PC-3 (cell line): ENCODE results near the gene FITM2. TPM values are rescaled to one million over a fixed set of nuclear protein-coding genes. Genes with fewer than 3 reads are reported as not detected.

Experiments used
- ATAC-seq: fragments of 200-7000 bp; cut with Tn5 transposase; 2 replicates; pipeline ENCODE4 v1.9.1; 2020; ENCODE audit warnings: mild to moderate bottlenecking, moderate library complexity
- BruUV-seq: library from RNA; stranded (reverse); fragments of 400-500 nt; replicated peaks from 2 replicates; lab custom pipeline; 2021; lab: Mats Ljungman, UMichigan
- CTCF ChIA-PET: fragments of 300-600 bp; sonication (Branson Sonifier 250); formaldehyde crosslinking; loops from one replicate; lab custom pipeline; 2022; ENCODE audit warnings: antibody characterized with exemption; lab: Charles Lee
- POLR2A ChIA-PET: fragments of 300-600 bp; sonication (Branson Sonifier 250); formaldehyde crosslinking; loops from one replicate; lab custom pipeline; 2022; ENCODE audit warnings: antibody characterized with exemption; ENCODE audit not compliant: unreplicated experiment; lab: Charles Lee
- DNase-seq: peaks from one replicate; pipeline ENCODE4 v3.0.0-alpha.2; 2015
- H2AFZ ChIP-seq: fragments of 300-600 bp; sonication (generic); 2 replicates; pipeline ENCODE4 v1.6.0; 2016; ENCODE audit warnings: antibody characterized with exemption, low read length
- H3F3A ChIP-seq: fragments of 300-600 bp; sonication (generic); one replicate; pipeline ENCODE4 v1.6.0; 2017; ENCODE audit warnings: antibody characterized with exemption, low read length, control low read depth, mild to moderate bottlenecking; ENCODE audit not compliant: unreplicated experiment
- H3K27ac ChIP-seq: fragments of 300-600 bp; sonication (generic); 2 replicates; pipeline ENCODE4 v1.5.1; 2016; ENCODE audit warnings: mild to moderate bottlenecking, low read length
- H3K27me3 ChIP-seq: fragments of 300-600 bp; sonication (generic); 2 replicates; pipeline ENCODE4 v1.6.1; 2016; ENCODE audit warnings: low read length, mixed read lengths
- H3K36me3 ChIP-seq: fragments of 300-600 bp; sonication (generic); 2 replicates; pipeline ENCODE4 v1.6.1; 2016; ENCODE audit warnings: low read depth, mixed run types, low read length, mixed read lengths
- H3K4me1 ChIP-seq: fragments of 300-600 bp; sonication (generic); 2 replicates; pipeline ENCODE4 v1.5.1; 2016; ENCODE audit warnings: low read length; ENCODE audit not compliant: insufficient read depth
- H3K4me2 ChIP-seq: fragments of 300-600 bp; sonication (generic); 2 replicates; pipeline ENCODE4 v1.6.0; 2016; ENCODE audit warnings: low read length
- H3K4me3 ChIP-seq: fragments of 300-600 bp; sonication (generic); 2 replicates; pipeline ENCODE4 v1.5.1; 2016; ENCODE audit warnings: mild to moderate bottlenecking, low read length, mixed read lengths
- H3K79me2 ChIP-seq: fragments of 300-600 bp; sonication (generic); 2 replicates; pipeline ENCODE4 v1.6.1; 2017; ENCODE audit warnings: low read length, mixed read lengths
- H3K9ac ChIP-seq: fragments of 300-600 bp; sonication (generic); 2 replicates; pipeline ENCODE4 v1.6.0; 2016; ENCODE audit warnings: mild to moderate bottlenecking, low read length
- H3K9me2 ChIP-seq: fragments of 300-600 bp; sonication (generic); replicated peaks from 2 replicates; pipeline ENCODE4 v1.6.1; 2016; ENCODE audit warnings: mixed run types, low read length, mixed read lengths
- H3K9me3 ChIP-seq: fragments of 300-600 bp; sonication (generic); 2 replicates; pipeline ENCODE4 v1.6.1; 2016; ENCODE audit warnings: low read length, mixed read lengths
- H4K20me1 ChIP-seq: fragments of 300-600 bp; sonication (generic); 2 replicates; pipeline ENCODE4 v1.6.1; 2016; ENCODE audit warnings: low read length, mixed read lengths
- EZH2 ChIP-seq: fragments of 300-600 bp; sonication (generic); IDR thresholded peaks from one replicate; pipeline ENCODE4 v1.6.1; 2017; ENCODE audit warnings: antibody characterized with exemption, mild to moderate bottlenecking, low read length; ENCODE audit not compliant: unreplicated experiment
- EZH2phosphoT487 ChIP-seq: fragments of 300-600 bp; sonication (generic); IDR thresholded peaks from 2 replicates; pipeline ENCODE4 v1.6.1; 2018; ENCODE audit warnings: mild to moderate bottlenecking, antibody characterized with exemption, low read length, borderline replicate concordance
- intact Hi-C: fragments of 100-400 bp; cut with micrococcal nuclease; formaldehyde crosslinking; loops from 2 replicates; pipeline ENCODE4 v1.9.0; 2023
- total RNA-seq: library from RNA; depleted of rRNA; stranded (reverse); fragments of >200 nt; gene quantifications from 2 replicates; pipeline ENCODE4 v1.2.3, GENCODE V29; 2014
- TF ChIP-seq, protein P1 (sequence below): fragments of 300-600 bp; sonication (generic); conservative IDR thresholded peaks from 2 replicates; pipeline ENCODE4 v1.5.1; 2017; ENCODE audit warnings: antibody characterized with exemption, low read depth, mild to moderate bottlenecking, low read length

Gene FITM2
- total RNA-seq, 1 experiment from 2014 or later: 8.8 TPM

DNA sequence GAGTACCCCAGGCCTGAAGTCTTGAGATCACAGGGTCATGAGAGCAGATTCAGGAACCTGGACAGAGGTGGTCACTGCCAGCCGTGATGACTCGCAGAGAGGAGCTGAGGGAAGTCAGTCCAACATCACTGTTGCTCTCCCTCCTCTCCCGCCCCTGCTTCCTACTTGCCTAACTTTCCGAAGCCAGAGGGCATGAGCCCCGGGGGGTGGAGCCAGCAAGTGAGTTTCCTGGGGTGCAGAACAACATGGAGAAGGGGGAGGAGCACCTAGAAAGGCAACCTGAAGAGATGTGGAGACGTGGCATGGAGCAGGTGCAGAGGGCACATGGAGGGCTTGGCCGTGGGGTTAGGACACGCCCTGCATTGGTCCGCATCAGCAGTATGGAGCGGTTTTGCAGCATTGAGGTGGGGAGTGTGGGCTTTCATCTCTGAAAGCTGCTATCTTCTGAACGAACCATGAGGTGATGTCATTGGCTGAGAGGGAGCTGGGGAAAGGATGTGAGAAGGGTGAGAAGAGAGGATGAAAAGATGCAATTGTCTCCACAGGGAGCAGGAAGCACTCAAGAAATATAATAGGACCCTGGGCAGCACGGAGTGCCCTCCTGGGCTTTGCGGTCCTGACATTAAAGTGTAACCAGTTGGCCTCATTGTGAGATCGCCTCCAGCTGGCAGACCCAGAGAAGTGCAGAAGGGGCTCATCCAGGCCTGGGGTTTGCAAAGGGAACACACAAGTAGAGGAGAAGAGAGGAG lies 38.9 kb downstream of the FITM2 start:
- DNase-seq: no peak
- no peak for ATAC-seq
- CTCF ChIA-PET: no interaction called here

DNA sequence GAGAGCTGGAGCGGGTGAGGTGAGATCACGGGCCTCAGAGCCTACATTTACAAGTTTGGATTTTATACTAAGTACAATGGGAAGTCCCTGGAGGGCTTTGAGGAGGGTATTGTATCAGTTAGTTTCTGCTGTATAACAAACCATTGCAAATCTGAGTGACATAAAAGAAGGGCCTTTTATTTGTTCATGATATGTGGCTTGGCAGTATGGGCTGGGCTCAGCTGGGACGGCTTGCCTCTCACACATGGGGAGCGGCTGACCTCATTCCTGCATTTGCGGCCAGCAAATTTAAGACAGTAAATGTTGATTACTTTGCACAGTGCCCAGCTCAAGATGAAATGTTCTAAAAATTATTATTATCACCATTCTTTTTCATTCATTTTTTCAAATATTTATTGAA lies 42.2 kb downstream of the FITM2 start:
- ChIA-PET CTCF (no interaction called here), POLR2A (no interaction called here)
- Histone ChIP-seq H3K4me3 (no peak overlapping the region), H3F3A (no peaks in the 10 kb centered on the region), H3K9ac (no peak overlapping the region), H2AFZ (no peak overlapping the region), H3K9me2 (no peaks in the 10 kb centered on the region), H3K27ac (no peak overlapping the region), H3K9me3 (no peaks in the 10 kb centered on the region), H3K4me1 (no peaks in the 10 kb centered on the region), H3K27me3 (no peaks in the 10 kb centered on the region), H3K4me2 (no peak overlapping the region), H3K79me2 (no peaks in the 10 kb centered on the region), H4K20me1 (no peaks in the 10 kb centered on the region), H3K36me3 (no peaks in the 10 kb centered on the region)
- intact Hi-C loops: no loop called here
- DNase-seq: no peak
- BruUV-seq: no TSS peak
- ATAC-seq: no peak
- TF ChIP-seq EZH2: no peak
- TF ChIP-seq, protein P1, sequence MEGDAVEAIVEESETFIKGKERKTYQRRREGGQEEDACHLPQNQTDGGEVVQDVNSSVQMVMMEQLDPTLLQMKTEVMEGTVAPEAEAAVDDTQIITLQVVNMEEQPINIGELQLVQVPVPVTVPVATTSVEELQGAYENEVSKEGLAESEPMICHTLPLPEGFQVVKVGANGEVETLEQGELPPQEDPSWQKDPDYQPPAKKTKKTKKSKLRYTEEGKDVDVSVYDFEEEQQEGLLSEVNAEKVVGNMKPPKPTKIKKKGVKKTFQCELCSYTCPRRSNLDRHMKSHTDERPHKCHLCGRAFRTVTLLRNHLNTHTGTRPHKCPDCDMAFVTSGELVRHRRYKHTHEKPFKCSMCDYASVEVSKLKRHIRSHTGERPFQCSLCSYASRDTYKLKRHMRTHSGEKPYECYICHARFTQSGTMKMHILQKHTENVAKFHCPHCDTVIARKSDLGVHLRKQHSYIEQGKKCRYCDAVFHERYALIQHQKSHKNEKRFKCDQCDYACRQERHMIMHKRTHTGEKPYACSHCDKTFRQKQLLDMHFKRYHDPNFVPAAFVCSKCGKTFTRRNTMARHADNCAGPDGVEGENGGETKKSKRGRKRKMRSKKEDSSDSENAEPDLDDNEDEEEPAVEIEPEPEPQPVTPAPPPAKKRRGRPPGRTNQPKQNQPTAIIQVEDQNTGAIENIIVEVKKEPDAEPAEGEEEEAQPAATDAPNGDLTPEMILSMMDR: no peak
- TF ChIP-seq EZH2phosphoT487: no peak

More for the DNA sequence above, 38.9 kb downstream of the FITM2 start:
- Histone ChIP-seq H3K9me2 (no peaks in the 10 kb centered on the region), H3K9me3 (no peaks in the 10 kb centered on the region), H3K9ac (no peak overlapping the region), H2AFZ (no peak overlapping the region), H3K27me3 (no peaks in the 10 kb centered on the region), H3K79me2 (no peaks in the 10 kb centered on the region), H3K4me3 (no peak overlapping the region), H3K36me3 (no peaks in the 10 kb centered on the region), H3K4me2 (no peak overlapping the region), H4K20me1 (no peaks in the 10 kb centered on the region), H3K27ac (no peak overlapping the region), H3K4me1 (no peaks in the 10 kb centered on the region), H3F3A (no peaks in the 10 kb centered on the region)
- TF ChIP-seq, protein P1: peak; percentile 56
- TF ChIP-seq EZH2: no peak
- no peak for TF ChIP-seq EZH2phosphoT487
- POLR2A ChIA-PET: no interaction called here
- intact Hi-C loops: no loop called here
- no TSS peak for BruUV-seq

DNA sequence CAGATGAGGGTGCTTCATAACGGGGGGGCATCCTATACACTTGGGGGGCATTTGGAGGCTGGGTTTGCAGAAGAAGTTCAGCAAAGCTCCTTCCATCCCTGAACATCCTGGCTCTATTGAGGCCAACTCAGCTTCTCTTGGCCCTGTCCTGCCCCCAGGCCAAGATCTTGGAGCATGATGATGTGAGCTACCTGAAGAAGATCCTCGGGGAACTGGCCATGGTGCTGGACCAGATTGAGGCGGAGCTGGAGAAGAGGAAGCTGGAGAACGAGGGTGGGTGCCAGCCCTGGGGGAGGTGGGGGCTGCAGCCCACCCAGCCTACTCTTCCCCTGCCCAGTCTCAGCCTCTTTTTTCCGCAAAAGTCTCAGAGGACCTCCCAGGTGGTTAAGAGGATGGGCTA lies 46.7 kb downstream of the FITM2 start:
- H3K4me2 ChIP-seq: no peak overlapping the region
- H3K9ac ChIP-seq: no peak overlapping the region
- H3K4me3 ChIP-seq: no peak overlapping the region
- H3K79me2 ChIP-seq: no peaks in the 10 kb centered on the region
- intact Hi-C loops: no loop called here
- no peaks in the 10 kb centered on the region for H3K9me2 ChIP-seq
- no TSS peak for BruUV-seq
- DNase-seq (peak; percentile 22), ATAC-seq (no peak)
- H3K9me3 ChIP-seq: no peaks in the 10 kb centered on the region
- no peak overlapping the region for H2AFZ ChIP-seq
- no peak overlapping the region for H3K27ac ChIP-seq
- no peaks in the 10 kb centered on the region for H3K27me3 ChIP-seq
- no peaks in the 10 kb centered on the region for H3K4me1 ChIP-seq
- no peaks in the 10 kb centered on the region for H3K36me3 ChIP-seq
- ChIA-PET POLR2A (interaction anchor here (0.6 kb wide), 1 partner anchor 9 kb away, joined by 6 read pairs; no protein-coding TSS in a partner anchor), CTCF (no interaction called here)
- H3F3A ChIP-seq: no peaks in the 10 kb centered on the region
- H4K20me1 ChIP-seq: no peaks in the 10 kb centered on the region
- TF ChIP-seq EZH2phosphoT487 (no peak), EZH2 (no peak)
- TF ChIP-seq, protein P1: no peak
